IMR-90 (cell line): Measurements from ENCODE around the gene CIC. TPM values are rescaled to one million over a fixed set of nuclear protein-coding genes. Genes with fewer than 3 reads are reported as not detected.

ENCODE experiments used
- ATAC-seq: fragments of 200-7000 bp; cut with Tn5 transposase; 2 replicates; pipeline ENCODE4 v1.9.1; 2020; ENCODE audit warnings: low read depth, mild to moderate bottlenecking, moderate library complexity
- BruUV-seq: library from RNA; stranded (reverse); fragments of 400-500 nt; replicated peaks from 2 replicates; lab custom pipeline; 2021; lab: Mats Ljungman, UMichigan
- CTCF ChIA-PET: fragments of 300-600 bp; formaldehyde crosslinking; extraction: SDS; loops from one replicate; lab custom pipeline; 2021; ENCODE audit warnings: antibody characterized with exemption; lab: Yijun Ruan, JAX
- POLR2A ChIA-PET: fragments of 300-600 bp; sonication (Branson Sonifier 250); formaldehyde crosslinking; loops from one replicate; lab custom pipeline; 2022; ENCODE audit warnings: antibody characterized with exemption; ENCODE audit not compliant: unreplicated experiment; lab: Charles Lee
- DNase-seq: peaks from one replicate; pipeline ENCODE4 v3.0.0; 2013
- H2AFZ ChIP-seq: replicated peaks from 2 replicates; pipeline ENCODE3; 2013; ENCODE audit warnings: low read length, mild to moderate bottlenecking; ENCODE audit not compliant: poor library complexity
- H2AK5ac ChIP-seq: 2 replicates; pipeline ENCODE4 v1.6.1; 2013; ENCODE audit warnings: low read depth, low read length, inconsistent platforms
- H2AK9ac ChIP-seq: replicated peaks from 2 replicates; pipeline ENCODE3; 2013; ENCODE audit warnings: mild to moderate bottlenecking, low read depth, low read length, moderate library complexity; ENCODE audit not compliant: poor library complexity
- H2BK120ac ChIP-seq: 2 replicates; pipeline ENCODE4 v1.6.1; 2013; ENCODE audit warnings: low read depth, low read length, inconsistent platforms
- H2BK15ac ChIP-seq: 3 replicates; pipeline ENCODE4 v1.6.1; 2013; ENCODE audit warnings: low read depth, low read length, inconsistent platforms
- H2BK20ac ChIP-seq: 2 replicates; pipeline ENCODE4 v1.6.1; 2013; ENCODE audit warnings: low read depth, mild to moderate bottlenecking, inconsistent platforms, low read length, moderate library complexity
- H2BK5ac ChIP-seq: 2 replicates; pipeline ENCODE4 v1.6.1; 2013; ENCODE audit warnings: mild to moderate bottlenecking, low read depth, low read length, inconsistent platforms; ENCODE audit not compliant: poor library complexity, severe bottlenecking
- H3K14ac ChIP-seq: replicated peaks from 2 replicates; pipeline ENCODE4 v1.6.1; 2013; ENCODE audit warnings: low read depth, low read length, inconsistent platforms
- H3K18ac ChIP-seq: 2 replicates; pipeline ENCODE4 v1.6.1; 2013; ENCODE audit warnings: low read depth, low read length, control low read depth
- H3K23ac ChIP-seq: 2 replicates; pipeline ENCODE4 v1.6.1; 2013; ENCODE audit warnings: low read depth, low read length, inconsistent platforms
- H3K27ac ChIP-seq: 2 replicates; pipeline ENCODE4 v1.5.1; 2013; ENCODE audit warnings: mild to moderate bottlenecking, control low read depth, low read length; ENCODE audit not compliant: insufficient read depth
- H3K27me3 ChIP-seq: 2 replicates; pipeline ENCODE4 v1.6.1; 2013; ENCODE audit warnings: low read length; ENCODE audit not compliant: control insufficient read depth, insufficient read depth
- H3K36me3 ChIP-seq: 2 replicates; pipeline ENCODE4 v1.6.1; 2013; ENCODE audit warnings: low read length, mixed read lengths; ENCODE audit not compliant: control insufficient read depth, insufficient read depth
- H3K4ac ChIP-seq: 2 replicates; pipeline ENCODE4 v1.6.1; 2013; ENCODE audit warnings: low read depth, low read length, inconsistent platforms
- H3K4me1 ChIP-seq: 2 replicates; pipeline ENCODE4 v1.6.1; 2013; ENCODE audit warnings: low read length, mixed read lengths; ENCODE audit not compliant: control insufficient read depth, insufficient read depth
- H3K4me2 ChIP-seq: 2 replicates; pipeline ENCODE4 v1.6.1; 2013; ENCODE audit warnings: low read depth, mild to moderate bottlenecking, control low read depth, low read length, moderate library complexity
- H3K4me3 ChIP-seq: 2 replicates; pipeline ENCODE4 v1.5.1; 2013; ENCODE audit warnings: low read depth, mild to moderate bottlenecking, control low read depth, low read length, moderate library complexity; ENCODE audit not compliant: insufficient read depth
- H3K56ac ChIP-seq: 2 replicates; pipeline ENCODE4 v1.6.1; 2013; ENCODE audit warnings: low read length, inconsistent platforms; ENCODE audit not compliant: insufficient read depth; ENCODE audit errors: extremely low read depth
- H3K79me1 ChIP-seq, 2 experiments: 2 replicates each; pipeline ENCODE4 v1.6.1; 2013; ENCODE audit warnings: low read length in 2 of 2, inconsistent platforms in 1 of 2, low read depth in 1 of 2
- H3K9ac ChIP-seq: 2 replicates; pipeline ENCODE4 v1.6.1; 2013; ENCODE audit warnings: low read depth, low read length, control low read depth
- H3K9me1 ChIP-seq: 2 replicates; pipeline ENCODE4 v1.6.1; 2013; ENCODE audit warnings: low read length, inconsistent platforms; ENCODE audit not compliant: insufficient read depth
- H3K9me3 ChIP-seq: 2 replicates; pipeline ENCODE4 v1.6.1; 2013; ENCODE audit warnings: low read length; ENCODE audit not compliant: control insufficient read depth, insufficient read depth
- H4K20me1 ChIP-seq: 2 replicates; pipeline ENCODE4 v1.6.1; 2013; ENCODE audit warnings: low read length, inconsistent platforms; ENCODE audit not compliant: insufficient read depth
- H4K5ac ChIP-seq: 2 replicates; pipeline ENCODE4 v1.6.1; 2013; ENCODE audit warnings: mild to moderate bottlenecking, low read depth, low read length, control low read depth
- H4K8ac ChIP-seq, 2 experiments: 2 replicates each; pipeline ENCODE4 v1.6.1; 2013; ENCODE audit warnings: low read depth in 2 of 2, low read length in 2 of 2, control low read depth in 1 of 2, inconsistent platforms in 1 of 2
- H4K91ac ChIP-seq: 2 replicates; pipeline ENCODE4 v1.6.1; 2013; ENCODE audit warnings: low read depth, low read length, inconsistent platforms; ENCODE audit not compliant: insufficient read depth
- MAFK ChIP-seq: IDR thresholded peaks from 2 replicates; pipeline ENCODE4 v1.6.1; 2012; ENCODE audit warnings: low read depth, low read length, improper control_type of control experiment
- MXI1 ChIP-seq: IDR thresholded peaks from 2 replicates; pipeline ENCODE4 v1.6.1; 2012; ENCODE audit warnings: low read depth, mild to moderate bottlenecking, low read length, moderate library complexity, borderline replicate concordance
- SMC3 ChIP-seq: fragments of 150-350 bp; IDR thresholded peaks from 2 replicates; pipeline ENCODE4 v1.6.1; 2016; ENCODE audit warnings: low read depth, mild to moderate bottlenecking, antibody characterized with exemption, low read length, moderate library complexity
- WGBS, 2 experiments: methylation state at CpG; one replicate each; pipeline versions ENCODE4 v1.1.5 to v1.1.7; 2013; ENCODE audit warnings: missing lambda C conversion rate in 2 of 2; ENCODE audit not compliant: insufficient read length in 1 of 2; ENCODE audit errors: extremely low coverage in 2 of 2; 5-methylcytosine and 5-hydroxymethylcytosine counted together
- dilution Hi-C: fragments of 300-500 bp; cut with HindIII; formaldehyde crosslinking; loops from one replicate; pipeline ENCODE4 v1.14.3; 2018; ENCODE audit warnings: low sequenced_read_pairs; ENCODE audit not compliant: unreplicated experiment
- in situ Hi-C: fragments of 300-500 bp; cut with MboI; formaldehyde crosslinking; loops from 3 replicates; pipeline ENCODE4 v1.14.3; 2019; ENCODE audit warnings: low sequenced_read_pairs, inconsistent platforms, mixed read lengths
- intact Hi-C: fragments of 100-400 bp; cut with micrococcal nuclease; formaldehyde crosslinking; loops from 2 replicates; pipeline ENCODE4 v1.10.0; 2022
- polyA plus RNA-seq, 3 experiments: library from polyadenylated mRNA; depleted of rRNA; stranded (reverse); fragments of >200 nt; gene quantifications; 2 replicates each; pipeline ENCODE4 v1.2.3, GENCODE V29; 2012; ENCODE audit warnings: low replicate concordance in 1 of 3
- total RNA-seq: library from RNA; depleted of rRNA; stranded (reverse); fragments of >200 nt; gene quantifications from 2 replicates; pipeline ENCODE4 v1.2.3, GENCODE V29; 2012

The CIC gene
- total and polyA plus RNA-seq, 2 of the 4 experiments (the other 2 are of a cell fraction) = 1.8 to 23.2 TPM

GRCh38 chr19:42334697-42335373 is 65.8 kb downstream of the CIC start:
- no peaks in the 10 kb centered on the region for H3K27me3 ChIP-seq
- H3K9me1 ChIP-seq = peaks cover 2% of the 10 kb centered on the region; the same call in 1 of the 2 replicates
- H3K36me3 ChIP-seq = peaks cover 21% of the 10 kb centered on the region
- no peak overlapping the region for H2AK5ac ChIP-seq
- dilution Hi-C loops = no loop called here
- H3K4me1 ChIP-seq = peaks cover 1% of the 10 kb centered on the region; the same call in 1 of the 2 replicates
- no peak overlapping the region for H3K23ac ChIP-seq
- ATAC-seq (no peak), DNase-seq (no peak)
- no peak overlapping the region for H3K14ac ChIP-seq
- H4K5ac ChIP-seq = no peak overlapping the region
- no peak overlapping the region for H2AK9ac ChIP-seq
- 84% methylated on average over 5 of the region's 13 CpGs; no CpG with 5 or more reads in 1 of the 2 experiments for WGBS, 2 experiments
- no peak overlapping the region for H2BK15ac ChIP-seq
- no peak overlapping the region for H2BK20ac ChIP-seq
- H3K4me3 ChIP-seq = no peak overlapping the region
- peaks cover 20% of the 10 kb centered on the region for H4K20me1 ChIP-seq
- in situ Hi-C loops = no loop called here
- ChIA-PET CTCF (no interaction called here), POLR2A (no interaction called here)
- no peak overlapping the region for H4K91ac ChIP-seq
- H2BK120ac ChIP-seq = no peak overlapping the region
- H4K8ac ChIP-seq = no peak overlapping the region
- no peak overlapping the region for H3K9ac ChIP-seq
- no peak overlapping the region for H3K4ac ChIP-seq
- no TSS peak for BruUV-seq
- H3K27ac ChIP-seq = no peak overlapping the region
- no peak for TF ChIP-seq SMC3
- no peak for TF ChIP-seq MAFK
- TF ChIP-seq MXI1 = no peak
- intact Hi-C loops = no loop called here
- H3K18ac ChIP-seq = no peak overlapping the region
- H3K9me3 ChIP-seq = no peaks in the 10 kb centered on the region
- peaks cover 0 to 20% of the 10 kb centered on the region in 2 experiments; a peak in 3 of 4 replicates for H3K79me1 ChIP-seq
- no peak overlapping the region for H3K56ac ChIP-seq
- no peak overlapping the region for H3K4me2 ChIP-seq
- H2AFZ ChIP-seq = no peak overlapping the region
- no peak overlapping the region for H2BK5ac ChIP-seq
